ENCODE data around the gene ACBD6.
"Not testable (repeated sequence)": the region's sequence is repeated elsewhere in the genome, so short reads cannot be mapped to it uniquely, and the experiment has no call there.

GRCh38 chr1:180408128-180408527 is 94.2 kb downstream of the ACBD6 start:
- TF ChIP-seq, protein P1, sequence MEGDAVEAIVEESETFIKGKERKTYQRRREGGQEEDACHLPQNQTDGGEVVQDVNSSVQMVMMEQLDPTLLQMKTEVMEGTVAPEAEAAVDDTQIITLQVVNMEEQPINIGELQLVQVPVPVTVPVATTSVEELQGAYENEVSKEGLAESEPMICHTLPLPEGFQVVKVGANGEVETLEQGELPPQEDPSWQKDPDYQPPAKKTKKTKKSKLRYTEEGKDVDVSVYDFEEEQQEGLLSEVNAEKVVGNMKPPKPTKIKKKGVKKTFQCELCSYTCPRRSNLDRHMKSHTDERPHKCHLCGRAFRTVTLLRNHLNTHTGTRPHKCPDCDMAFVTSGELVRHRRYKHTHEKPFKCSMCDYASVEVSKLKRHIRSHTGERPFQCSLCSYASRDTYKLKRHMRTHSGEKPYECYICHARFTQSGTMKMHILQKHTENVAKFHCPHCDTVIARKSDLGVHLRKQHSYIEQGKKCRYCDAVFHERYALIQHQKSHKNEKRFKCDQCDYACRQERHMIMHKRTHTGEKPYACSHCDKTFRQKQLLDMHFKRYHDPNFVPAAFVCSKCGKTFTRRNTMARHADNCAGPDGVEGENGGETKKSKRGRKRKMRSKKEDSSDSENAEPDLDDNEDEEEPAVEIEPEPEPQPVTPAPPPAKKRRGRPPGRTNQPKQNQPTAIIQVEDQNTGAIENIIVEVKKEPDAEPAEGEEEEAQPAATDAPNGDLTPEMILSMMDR (IDR thresholded peaks at IDR 0.05; ENCODE audit: insufficient read depth, low read depth, low read length), result not testable (repeated sequence)
- not testable (repeated sequence) for TF ChIP-seq EZH2 (IDR thresholded peaks at IDR 0.05; ENCODE audit: insufficient read depth, low read length)

Data from astrocyte (in vitro differentiated cells and primary cell).